K562 (cell line): ENCODE data around the gene UBASH3B. TPM values are rescaled to one million over a fixed set of nuclear protein-coding genes. Genes with fewer than 3 reads are reported as not detected.

Experiments used
- ATAC-seq: fragments of 200-7000 bp; cut with Tn5 transposase; 3 replicates; pipeline ENCODE4 v1.9.1; 2020; ENCODE audit warnings: moderate library complexity
- BruUV-seq: library from RNA; stranded (reverse); fragments of 400-500 nt; replicated peaks from 2 replicates; lab custom pipeline; 2021; lab: Mats Ljungman, UMichigan
- CTCF ChIA-PET: fragments of 300-600 bp; formaldehyde crosslinking; extraction: SDS; loops from one replicate; lab custom pipeline; 2021; ENCODE audit warnings: low intra/inter-chr PET ratio; lab: Yijun Ruan, JAX
- POLR2A ChIA-PET: fragments of 300-600, 350-650 bp; sonication (Branson Sonifier 250); formaldehyde crosslinking; extraction: SDS; loops from one replicate; lab custom pipeline; 2021; ENCODE audit warnings: antibody characterized with exemption, inconsistent platforms; lab: Yijun Ruan, JAX
- DNase-seq, 4 experiments: peaks; one replicate each; pipeline versions ENCODE4 v3.0.0 to v3.0.0-alpha.2; 2011 to 2018; ENCODE audit warnings: low spot score in 3 of 4, mixed read lengths in 3 of 4; ENCODE audit errors: extremely low read depth in 1 of 4
- FAIRE-seq: peaks from 2 replicates; lab custom pipeline; 2011; peaks lifted over from hg19 to GRCh38; lab: Jason Lieb, UNC
- H2AFZ ChIP-seq: 2 replicates; pipeline ENCODE4 v1.6.0; 2011; ENCODE audit warnings: low read depth, low read length, control low read depth, inconsistent platforms
- H3K27ac ChIP-seq: fragments of 200-600 bp; 3 replicates; pipeline ENCODE4 v1.8.0; 2011; ENCODE audit warnings: low read depth, mild to moderate bottlenecking, control low read depth, inconsistent platforms, low read length, moderate library complexity, mixed read lengths; ENCODE audit errors: extremely low read depth
- H3K27me3 ChIP-seq, 2 experiments: fragments of 300-600 bp in 1 of 2; 2 replicates in 1 of 2; 3 replicates in 1 of 2; pipeline versions ENCODE4 v1.6.0 to v1.8.0; 2011; ENCODE audit warnings: inconsistent platforms in 2 of 2, low read length in 2 of 2, mild to moderate bottlenecking in 1 of 2, mixed read lengths in 1 of 2, moderate library complexity in 1 of 2; ENCODE audit not compliant: control insufficient read depth in 2 of 2, insufficient read depth in 2 of 2
- H3K36me3 ChIP-seq: fragments of 300-600 bp; 3 replicates; pipeline ENCODE4 v1.8.0; 2011; ENCODE audit warnings: mild to moderate bottlenecking, low read length, inconsistent platforms; ENCODE audit not compliant: control insufficient read depth, insufficient read depth
- H3K4me1 ChIP-seq, 2 experiments: fragments of 200-600 bp in 1 of 2; replicated peaks in 1 of 2; 2 replicates in 1 of 2; 3 replicates in 1 of 2; pipeline versions ENCODE4 v1.5.1 to v1.8.0; 2011; ENCODE audit warnings: inconsistent platforms in 2 of 2, low read length in 2 of 2, mild to moderate bottlenecking in 1 of 2, mixed read lengths in 1 of 2, moderate library complexity in 1 of 2; ENCODE audit not compliant: control insufficient read depth in 2 of 2, insufficient read depth in 2 of 2
- H3K4me2 ChIP-seq: 2 replicates; pipeline ENCODE4 v1.6.1; 2011; ENCODE audit warnings: low read length, control low read depth, inconsistent platforms, mixed read lengths; ENCODE audit not compliant: insufficient read depth
- H3K4me3 ChIP-seq: fragments of 200-600 bp; sonication (generic), shearing (Covaris generic); 2 replicates; pipeline ENCODE4 v1.5.1; 2016; ENCODE audit warnings: control low read depth, inconsistent platforms
- H3K79me2 ChIP-seq: fragments of 200-600 bp; 3 replicates; pipeline ENCODE4 v1.8.0; 2011; ENCODE audit warnings: low read length, inconsistent platforms; ENCODE audit not compliant: control insufficient read depth, insufficient read depth
- H3K9ac ChIP-seq, 2 experiments: 2 replicates each; pipeline versions ENCODE4 v1.6.0 to v1.6.1; 2011; ENCODE audit warnings: low read depth in 2 of 2, low read length in 2 of 2, control low read depth in 1 of 2, inconsistent platforms in 1 of 2, mild to moderate bottlenecking in 1 of 2, mixed read lengths in 1 of 2; ENCODE audit not compliant: insufficient read depth in 1 of 2
- H3K9me1 ChIP-seq: one replicate; pipeline ENCODE4 v1.6.0; 2011; ENCODE audit warnings: inconsistent platforms, mild to moderate bottlenecking, low read length, moderate library complexity; ENCODE audit not compliant: control insufficient read depth, insufficient read depth
- H3K9me3 ChIP-seq: replicated peaks from 2 replicates; pipeline ENCODE4 v1.5.1; 2011; ENCODE audit warnings: low read depth, low read length, inconsistent platforms; ENCODE audit not compliant: control insufficient read depth, insufficient read depth
- H4K20me1 ChIP-seq: replicated peaks from 2 replicates; pipeline ENCODE4 v1.6.1; 2011; ENCODE audit warnings: low read length, inconsistent platforms, mixed read lengths; ENCODE audit not compliant: control insufficient read depth, insufficient read depth
- FOSL1 ChIP-seq: fragments of 200-800 bp; sonication (Bioruptor generic); conservative IDR thresholded peaks from 2 replicates; pipeline ENCODE4 v1.6.1; 2016; ENCODE audit warnings: missing genetic modification characterization, missing compliant biosample characterization
- NR3C1 ChIP-seq: sonication (generic); formaldehyde crosslinking; IDR thresholded peaks from 2 replicates; pipeline ENCODE4 v1.8.1; 2022; ENCODE audit warnings: missing genetic modification reagents
- RBM25 ChIP-seq: fragments of 200-400 bp; formaldehyde crosslinking; IDR thresholded peaks from 2 replicates; pipeline ENCODE4 v1.6.1; 2018; ENCODE audit warnings: low read length, low read depth, moderate library complexity; ENCODE audit not compliant: severe bottlenecking
- ZNF354B ChIP-seq: fragments of 250-450 bp; sonication (Bioruptor Pico); IDR thresholded peaks from 2 replicates; pipeline ENCODE4 v1.4.0; 2020
- ZNF41 ChIP-seq: fragments of 250-450 bp; sonication (Bioruptor Pico); conservative IDR thresholded peaks from 2 replicates; pipeline ENCODE4 v1.4.0; 2020; ENCODE audit warnings: mild to moderate bottlenecking
- ZNF436 ChIP-seq: fragments of 250-450, 450-650 bp; sonication (Bioruptor Pico); formaldehyde crosslinking; IDR thresholded peaks from 2 replicates; pipeline ENCODE4 v1.7.0; 2020; ENCODE audit warnings: mild to moderate bottlenecking
- ZNF507 ChIP-seq: conservative IDR thresholded peaks from 2 replicates; pipeline ENCODE4 v1.6.1; 2017; ENCODE audit warnings: missing genetic modification characterization, missing compliant biosample characterization
- ZNF561 ChIP-seq: fragments of 450-650 bp; formaldehyde crosslinking; conservative IDR thresholded peaks from 2 replicates; pipeline ENCODE4 v1.4.0; 2020; ENCODE audit warnings: mild to moderate bottlenecking, moderate library complexity
- WGBS: fragments of 100-300 bp; shearing (Covaris generic); methylation state at CpG from one replicate; pipeline ENCODE4 v1.1.6; 2016; ENCODE audit warnings: low coverage, mixed read lengths; ENCODE audit not compliant: insufficient coverage; ENCODE audit errors: missing lambda C conversion rate; 5-methylcytosine and 5-hydroxymethylcytosine counted together
- in situ Hi-C: fragments of 300-500 bp; cut with MboI; formaldehyde crosslinking; loops from 4 replicates; pipeline ENCODE4 v1.15.0; 2018; ENCODE audit warnings: inconsistent platforms, mixed read lengths
- intact Hi-C: fragments of 100-400 bp; cut with micrococcal nuclease; formaldehyde crosslinking; loops from 2 replicates; pipeline ENCODE4 v1.14.2; 2022
- polyA plus RNA-seq, 8 experiments: library from polyadenylated mRNA; depleted of rRNA in 4 of 8; stranded (reverse) in 5 of 8; unstranded in 3 of 8; fragments of >200 nt; fragmentation: Nextera tagmentation in 2 of 8; fragmentation: Illumina TruSeq in 1 of 8; extraction: Ambion mirVana in 2 of 8; extraction: Trizol in 1 of 8; gene quantifications; 2 replicates each; pipeline versions ENCODE4 v1.2.1 to v1.2.3, GENCODE V29; 2011 to 2014; ENCODE audit warnings: inconsistent platforms in 1 of 8, missing spikeins in 1 of 8
- total RNA-seq, 7 experiments: library from RNA; depleted of rRNA in 6 of 7; stranded (reverse); fragments of >200 nt in 6 of 7; fragmentation: Illumina TruSeq in 2 of 7; extraction: Trizol in 2 of 7; gene quantifications; 2 replicates each; pipeline versions ENCODE4 v1.2.1 to v1.2.3, GENCODE V29; 2011 to 2021; ENCODE audit warnings: low replicate concordance in 1 of 7
- TF ChIP-seq, protein P1 (sequence below): fragments of 250-450 bp; sonication (Bioruptor Pico); IDR thresholded peaks from 2 replicates; pipeline ENCODE4 v1.4.0; 2020; ENCODE audit warnings: mild to moderate bottlenecking, moderate library complexity
- TF ChIP-seq, protein P2 (sequence below): fragments of 450-650 bp; IDR thresholded peaks from one replicate; pipeline ENCODE4 v1.6.1; 2018; ENCODE audit warnings: mild to moderate bottlenecking, moderate library complexity; ENCODE audit not compliant: partially characterized antibody
- TF ChIP-seq, protein P3 (sequence below): conservative IDR thresholded peaks from 2 replicates; pipeline ENCODE4 v1.6.1; 2011; ENCODE audit warnings: low read depth, mild to moderate bottlenecking, low read length; ENCODE audit not compliant: control insufficient read depth

UBASH3B gene
- total and polyA plus RNA-seq, 9 of the 15 experiments (the other 6 are each of a cell fraction or from before 2014, with no cell fraction given), result 0.01 to 0.31 (median 0.08) TPM; not detected in 2

DNA sequence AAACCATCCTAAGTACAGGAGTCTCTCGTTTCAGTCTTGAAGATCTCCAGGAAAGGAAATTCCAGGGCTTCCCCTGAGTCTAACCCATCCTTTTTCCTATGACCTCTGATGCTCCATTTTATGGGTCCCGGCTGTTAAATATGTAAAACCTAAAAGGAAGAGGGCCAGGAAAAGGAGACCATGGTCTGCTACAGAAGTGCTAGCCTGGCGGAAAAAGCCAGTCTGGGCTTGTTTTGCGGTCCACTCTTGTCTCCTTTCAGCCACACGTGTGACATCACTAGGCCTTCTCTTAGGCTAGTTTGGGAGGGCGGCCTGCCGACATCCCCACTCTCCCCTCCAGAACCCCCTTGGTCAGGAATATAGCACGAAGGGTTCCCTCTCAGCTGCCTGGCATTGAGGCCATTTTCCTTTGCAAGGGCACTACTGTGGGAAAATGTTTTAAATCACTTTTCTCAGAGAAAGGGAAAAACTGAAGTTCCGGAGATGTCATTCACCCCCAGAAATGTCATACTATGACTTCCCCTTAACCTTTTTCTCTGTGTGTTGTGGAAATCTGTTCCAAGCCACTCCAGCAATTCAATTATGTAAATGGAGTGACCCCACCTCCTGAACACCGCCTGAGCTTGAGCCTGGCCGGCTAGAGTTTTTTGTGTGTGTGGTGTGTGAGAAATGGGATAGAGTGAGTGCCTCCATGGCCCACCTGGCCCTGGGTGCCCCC is 86.9 kb downstream of the UBASH3B start (continued):
- TF ChIP-seq ZNF436 (CRISPR knock-in tag) (no peak), ZNF354B (CRISPR knock-in tag) (no peak)
- TF ChIP-seq, protein P1, sequence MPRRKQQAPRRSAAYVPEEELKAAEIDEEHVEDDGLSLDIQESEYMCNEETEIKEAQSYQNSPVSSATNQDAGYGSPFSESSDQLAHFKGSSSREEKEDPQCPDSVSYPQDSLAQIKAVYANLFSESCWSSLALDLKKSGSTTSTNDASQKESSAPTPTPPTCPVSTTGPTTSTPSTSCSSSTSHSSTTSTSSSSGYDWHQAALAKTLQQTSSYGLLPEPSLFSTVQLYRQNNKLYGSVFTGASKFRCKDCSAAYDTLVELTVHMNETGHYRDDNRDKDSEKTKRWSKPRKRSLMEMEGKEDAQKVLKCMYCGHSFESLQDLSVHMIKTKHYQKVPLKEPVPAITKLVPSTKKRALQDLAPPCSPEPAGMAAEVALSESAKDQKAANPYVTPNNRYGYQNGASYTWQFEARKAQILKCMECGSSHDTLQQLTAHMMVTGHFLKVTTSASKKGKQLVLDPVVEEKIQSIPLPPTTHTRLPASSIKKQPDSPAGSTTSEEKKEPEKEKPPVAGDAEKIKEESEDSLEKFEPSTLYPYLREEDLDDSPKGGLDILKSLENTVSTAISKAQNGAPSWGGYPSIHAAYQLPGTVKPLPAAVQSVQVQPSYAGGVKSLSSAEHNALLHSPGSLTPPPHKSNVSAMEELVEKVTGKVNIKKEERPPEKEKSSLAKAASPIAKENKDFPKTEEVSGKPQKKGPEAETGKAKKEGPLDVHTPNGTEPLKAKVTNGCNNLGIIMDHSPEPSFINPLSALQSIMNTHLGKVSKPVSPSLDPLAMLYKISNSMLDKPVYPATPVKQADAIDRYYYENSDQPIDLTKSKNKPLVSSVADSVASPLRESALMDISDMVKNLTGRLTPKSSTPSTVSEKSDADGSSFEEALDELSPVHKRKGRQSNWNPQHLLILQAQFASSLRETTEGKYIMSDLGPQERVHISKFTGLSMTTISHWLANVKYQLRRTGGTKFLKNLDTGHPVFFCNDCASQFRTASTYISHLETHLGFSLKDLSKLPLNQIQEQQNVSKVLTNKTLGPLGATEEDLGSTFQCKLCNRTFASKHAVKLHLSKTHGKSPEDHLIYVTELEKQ (CRISPR knock-in tag), result no peak

DNA sequence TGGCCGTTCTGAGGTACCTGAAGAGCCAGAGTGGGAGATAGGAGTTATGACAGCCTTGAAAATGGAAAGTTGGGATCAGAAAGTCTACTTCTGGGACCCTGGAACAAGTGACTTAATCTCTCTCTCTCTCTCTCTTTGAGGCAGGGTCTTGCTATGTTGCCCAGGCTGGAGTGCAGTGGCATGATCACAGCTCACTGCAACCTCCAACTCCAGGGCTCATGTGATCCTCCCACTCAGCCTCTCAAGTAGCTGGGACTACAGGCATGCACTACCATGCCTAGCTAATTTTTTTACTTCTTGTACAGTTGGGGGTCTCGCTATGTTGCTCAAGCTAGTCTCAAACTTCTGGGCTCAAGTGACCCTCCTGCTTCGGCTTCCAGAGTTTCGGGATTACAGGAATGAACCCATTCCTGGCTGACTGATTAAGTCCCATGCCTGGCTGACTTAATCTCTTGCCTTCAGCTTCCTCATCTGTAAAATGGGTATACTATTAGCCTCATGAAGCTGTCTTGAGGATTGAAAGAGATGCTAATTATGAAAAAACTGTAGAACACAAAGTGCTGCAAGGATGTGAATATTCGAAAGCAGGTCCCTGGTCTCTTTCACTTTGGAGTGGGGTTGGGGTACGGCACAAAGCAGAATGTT is 87.7 kb downstream of the UBASH3B start:
- no peak overlapping the region for H3K9ac ChIP-seq
- H2AFZ ChIP-seq, result no peak overlapping the region
- H3K27me3 ChIP-seq, result peaks cover 3 to 26% of the 10 kb centered on the region in 2 experiments; a peak in 4 of 5 replicates
- TF ChIP-seq RBM25 (peak; percentile 19), ZNF561 (CRISPR knock-in tag) (no peak), NR3C1 (no peak), FOSL1 (tag) (no peak), ZNF507 (no peak), ZNF41 (no peak)
- TF ChIP-seq, protein P2, sequence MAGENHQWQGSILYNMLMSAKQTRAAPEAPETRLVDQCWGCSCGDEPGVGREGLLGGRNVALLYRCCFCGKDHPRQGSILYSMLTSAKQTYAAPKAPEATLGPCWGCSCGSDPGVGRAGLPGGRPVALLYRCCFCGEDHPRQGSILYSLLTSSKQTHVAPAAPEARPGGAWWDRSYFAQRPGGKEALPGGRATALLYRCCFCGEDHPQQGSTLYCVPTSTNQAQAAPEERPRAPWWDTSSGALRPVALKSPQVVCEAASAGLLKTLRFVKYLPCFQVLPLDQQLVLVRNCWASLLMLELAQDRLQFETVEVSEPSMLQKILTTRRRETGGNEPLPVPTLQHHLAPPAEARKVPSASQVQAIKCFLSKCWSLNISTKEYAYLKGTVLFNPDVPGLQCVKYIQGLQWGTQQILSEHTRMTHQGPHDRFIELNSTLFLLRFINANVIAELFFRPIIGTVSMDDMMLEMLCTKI, result no peak
- TF ChIP-seq, protein P3, sequence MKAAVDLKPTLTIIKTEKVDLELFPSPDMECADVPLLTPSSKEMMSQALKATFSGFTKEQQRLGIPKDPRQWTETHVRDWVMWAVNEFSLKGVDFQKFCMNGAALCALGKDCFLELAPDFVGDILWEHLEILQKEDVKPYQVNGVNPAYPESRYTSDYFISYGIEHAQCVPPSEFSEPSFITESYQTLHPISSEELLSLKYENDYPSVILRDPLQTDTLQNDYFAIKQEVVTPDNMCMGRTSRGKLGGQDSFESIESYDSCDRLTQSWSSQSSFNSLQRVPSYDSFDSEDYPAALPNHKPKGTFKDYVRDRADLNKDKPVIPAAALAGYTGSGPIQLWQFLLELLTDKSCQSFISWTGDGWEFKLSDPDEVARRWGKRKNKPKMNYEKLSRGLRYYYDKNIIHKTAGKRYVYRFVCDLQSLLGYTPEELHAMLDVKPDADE, result no peak
- H3K4me3 ChIP-seq, result no peak overlapping the region
- H3K9me3 ChIP-seq, result no peaks in the 10 kb centered on the region
- no TSS peak for BruUV-seq
- 3% methylated on average over 6 of the region's 6 CpGs for WGBS
- H3K9me1 ChIP-seq, result no peaks in the 10 kb centered on the region
- POLR2A ChIA-PET, result no interaction called here
- no peak overlapping the region for H3K4me2 ChIP-seq
- H3K4me1 ChIP-seq, result no peaks in the 10 kb centered on the region
- FAIRE-seq, result no peak
- DNase-seq, result no peak
- CTCF ChIA-PET, result no interaction called here
- ATAC-seq, result no peak
- no peaks in the 10 kb centered on the region for H3K79me2 ChIP-seq
- in situ Hi-C loops, result no loop called here
- no peaks in the 10 kb centered on the region; the same call in 1 of the 2 replicates for H4K20me1 ChIP-seq
- intact Hi-C loops, result no loop called here
- H3K27ac ChIP-seq, result no peak overlapping the region
- no peaks in the 10 kb centered on the region for H3K36me3 ChIP-seq
